PFSK-1 (cell line): ENCODE results near the gene UVRAG.

Source experiments
- FOXP2 ChIP-seq: optimal IDR thresholded peaks from 2 replicates; pipeline ENCODE3; 2011; ENCODE audit warnings: borderline replicate concordance, control low read depth, inconsistent platforms; ENCODE audit not compliant: insufficient read depth; ENCODE audit errors: extremely low read length, extremely low read depth
- POLR2AphosphoS5 ChIP-seq: IDR thresholded peaks from 2 replicates; pipeline ENCODE4 v1.6.1; 2012; ENCODE audit warnings: low read depth, mild to moderate bottlenecking, control low read depth, low read length, moderate library complexity
- SIN3A ChIP-seq: IDR thresholded peaks from 2 replicates; pipeline ENCODE4 v1.6.1; 2012; ENCODE audit warnings: mild to moderate bottlenecking, low read length, moderate library complexity, borderline replicate concordance; ENCODE audit not compliant: insufficient read depth
- TAF1 ChIP-seq: IDR thresholded peaks from 2 replicates; pipeline ENCODE4 v1.6.1; 2012; ENCODE audit warnings: low read length, control low read depth, borderline replicate concordance; ENCODE audit not compliant: insufficient read depth
- TF ChIP-seq, protein P1 (sequence below), 2 experiments: IDR thresholded peaks; 2 replicates each; pipeline versions ENCODE4 v1.6.1 to v1.8.0; 2011 to 2012; ENCODE audit warnings: low read depth in 2 of 2, low read length in 2 of 2, control low read depth in 1 of 2, inconsistent platforms in 1 of 2, mild to moderate bottlenecking in 1 of 2, moderate library complexity in 1 of 2; ENCODE audit not compliant: insufficient read depth in 1 of 2

UVRAG gene

DNA sequence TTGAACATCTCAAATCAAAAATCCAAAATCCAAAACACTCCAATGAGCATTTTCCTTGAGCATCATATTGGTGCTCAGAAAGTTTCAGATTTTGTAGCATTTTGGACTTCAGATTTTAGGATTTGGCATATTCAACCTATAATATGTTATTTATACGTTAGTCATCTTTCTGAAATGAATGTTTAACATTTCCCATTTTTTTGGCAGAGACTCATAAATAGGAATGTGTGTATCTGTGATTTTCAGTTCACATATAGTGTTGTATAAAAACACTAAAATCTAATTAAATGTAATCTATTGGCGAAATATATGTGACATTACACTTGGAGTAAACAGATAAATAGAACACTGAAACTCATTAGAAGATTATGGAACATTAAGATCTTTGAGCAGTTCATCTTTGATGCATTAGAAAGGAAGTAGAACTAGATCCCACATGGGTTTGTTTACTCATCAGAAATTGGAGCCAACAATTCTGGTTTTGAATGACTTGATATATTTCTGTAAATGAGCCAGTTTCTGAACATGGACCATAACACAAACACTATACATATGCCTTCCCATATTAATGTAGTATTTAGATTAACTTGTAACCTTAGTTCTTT is 153.1 kb downstream of the UVRAG start:
- TF ChIP-seq, protein P1, sequence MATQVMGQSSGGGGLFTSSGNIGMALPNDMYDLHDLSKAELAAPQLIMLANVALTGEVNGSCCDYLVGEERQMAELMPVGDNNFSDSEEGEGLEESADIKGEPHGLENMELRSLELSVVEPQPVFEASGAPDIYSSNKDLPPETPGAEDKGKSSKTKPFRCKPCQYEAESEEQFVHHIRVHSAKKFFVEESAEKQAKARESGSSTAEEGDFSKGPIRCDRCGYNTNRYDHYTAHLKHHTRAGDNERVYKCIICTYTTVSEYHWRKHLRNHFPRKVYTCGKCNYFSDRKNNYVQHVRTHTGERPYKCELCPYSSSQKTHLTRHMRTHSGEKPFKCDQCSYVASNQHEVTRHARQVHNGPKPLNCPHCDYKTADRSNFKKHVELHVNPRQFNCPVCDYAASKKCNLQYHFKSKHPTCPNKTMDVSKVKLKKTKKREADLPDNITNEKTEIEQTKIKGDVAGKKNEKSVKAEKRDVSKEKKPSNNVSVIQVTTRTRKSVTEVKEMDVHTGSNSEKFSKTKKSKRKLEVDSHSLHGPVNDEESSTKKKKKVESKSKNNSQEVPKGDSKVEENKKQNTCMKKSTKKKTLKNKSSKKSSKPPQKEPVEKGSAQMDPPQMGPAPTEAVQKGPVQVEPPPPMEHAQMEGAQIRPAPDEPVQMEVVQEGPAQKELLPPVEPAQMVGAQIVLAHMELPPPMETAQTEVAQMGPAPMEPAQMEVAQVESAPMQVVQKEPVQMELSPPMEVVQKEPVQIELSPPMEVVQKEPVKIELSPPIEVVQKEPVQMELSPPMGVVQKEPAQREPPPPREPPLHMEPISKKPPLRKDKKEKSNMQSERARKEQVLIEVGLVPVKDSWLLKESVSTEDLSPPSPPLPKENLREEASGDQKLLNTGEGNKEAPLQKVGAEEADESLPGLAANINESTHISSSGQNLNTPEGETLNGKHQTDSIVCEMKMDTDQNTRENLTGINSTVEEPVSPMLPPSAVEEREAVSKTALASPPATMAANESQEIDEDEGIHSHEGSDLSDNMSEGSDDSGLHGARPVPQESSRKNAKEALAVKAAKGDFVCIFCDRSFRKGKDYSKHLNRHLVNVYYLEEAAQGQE (IDR thresholded peaks at IDR 0.05; ENCODE audit: insufficient read depth in 1 of 2, low read depth in 2 of 2, low read length in 2 of 2) = no peak
- no peak for TF ChIP-seq SIN3A
- no peak for TF ChIP-seq TAF1
- TF ChIP-seq FOXP2 = no peak
- no peak for TF ChIP-seq POLR2AphosphoS5

GRCh38 chr11:75969626-75970308 is 154.8 kb downstream of the UVRAG start:
- TF ChIP-seq SIN3A (no peak), TAF1 (no peak), POLR2AphosphoS5 (no peak), FOXP2 (no peak)
- TF ChIP-seq, protein P1 (IDR thresholded peaks at IDR 0.05; ENCODE audit: insufficient read depth in 1 of 2, low read depth in 2 of 2, low read length in 2 of 2) = no peak

DNA sequence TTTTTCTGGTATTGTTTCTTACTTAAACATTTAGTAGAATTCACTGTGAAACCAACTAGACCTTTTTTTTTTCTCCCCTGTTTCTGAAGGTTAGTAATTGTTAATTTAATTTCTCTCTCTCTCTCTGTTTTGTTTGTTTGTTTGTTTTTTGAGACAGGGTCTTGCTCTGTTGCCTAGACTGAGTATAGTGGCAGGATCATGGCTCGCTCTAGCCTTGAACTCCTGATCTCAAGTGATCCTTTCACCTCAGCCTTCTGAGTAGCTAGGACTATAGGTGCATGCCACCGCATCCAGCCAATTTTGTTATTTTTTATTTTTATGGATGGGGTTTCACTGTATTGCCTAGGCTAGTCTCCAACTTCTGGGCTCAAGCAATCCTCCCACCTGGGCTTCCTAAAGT is 165.0 kb downstream of the UVRAG start:
- TF ChIP-seq, protein P1 (IDR thresholded peaks at IDR 0.05; ENCODE audit: insufficient read depth in 1 of 2, low read depth in 2 of 2, low read length in 2 of 2) = no peak
- TF ChIP-seq SIN3A (no peak), POLR2AphosphoS5 (no peak), TAF1 (no peak), FOXP2 (no peak)

GRCh38 chr11:75981546-75981945 is 166.5 kb downstream of the UVRAG start:
- no peak for TF ChIP-seq POLR2AphosphoS5
- TF ChIP-seq, protein P1 (IDR thresholded peaks at IDR 0.05; ENCODE audit: insufficient read depth in 1 of 2, low read depth in 2 of 2, low read length in 2 of 2) = no peak
- TF ChIP-seq FOXP2 = no peak
- TF ChIP-seq SIN3A = no peak
- no peak for TF ChIP-seq TAF1
